HepG2 (cell line): ENCODE measurements around the gene CHD2. TPM values are rescaled to one million over a fixed set of nuclear protein-coding genes. Genes with fewer than 3 reads are reported as not detected.

ENCODE experiments used
- CREM ChIP-seq, 2 experiments: sonication (generic) in 1 of 2; formaldehyde crosslinking in 1 of 2; IDR thresholded peaks; 2 replicates each; pipeline versions ENCODE4 v1.4.0 to v1.6.1; 2016 to 2020; ENCODE audit warnings: antibody characterized with exemption in 1 of 2, mild to moderate bottlenecking in 1 of 2, missing genetic modification reagents in 1 of 2
- DMAP1 ChIP-seq: IDR thresholded peaks from 2 replicates; pipeline ENCODE4 v1.6.1; 2016
- EEA1 ChIP-seq: sonication (generic); formaldehyde crosslinking; IDR thresholded peaks from 2 replicates; pipeline ENCODE4 v1.5.1; 2020; ENCODE audit warnings: mild to moderate bottlenecking, missing genetic modification reagents, borderline replicate concordance
- FOSL2 ChIP-seq: sonication (generic); formaldehyde crosslinking; IDR thresholded peaks from 2 replicates; pipeline ENCODE4 v1.4.0; 2020; ENCODE audit warnings: missing genetic modification reagents
- GABPA ChIP-seq, 2 experiments: IDR thresholded peaks; 2 replicates each; pipeline ENCODE4 v1.6.1; 2011 to 2016; ENCODE audit warnings: low read depth in 2 of 2, low read length in 1 of 2, missing biosample characterization in 1 of 2, missing genetic modification characterization in 1 of 2
- HNF4A ChIP-seq: sonication (generic); formaldehyde crosslinking; IDR thresholded peaks from 2 replicates; pipeline ENCODE4 v1.4.0; 2020; ENCODE audit warnings: missing genetic modification reagents
- HOXD1 ChIP-seq: sonication (generic); formaldehyde crosslinking; IDR thresholded peaks from 2 replicates; pipeline ENCODE4 v1.5.0; 2020; ENCODE audit warnings: missing genetic modification reagents
- KDM5A ChIP-seq: fragments of 200-600 bp; sonication (generic); IDR thresholded peaks from 2 replicates; pipeline ENCODE4 v1.7.0; 2018; ENCODE audit warnings: antibody characterized with exemption, mild to moderate bottlenecking, low read length, borderline replicate concordance
- NONO ChIP-seq, 2 experiments: fragments of 450-650 bp in 1 of 2; sonication (generic) in 1 of 2; formaldehyde crosslinking in 1 of 2; IDR thresholded peaks in 1 of 2; conservative IDR thresholded peaks in 1 of 2; 2 replicates each; pipeline versions ENCODE4 v1.6.1 to v1.8.0; 2017 to 2022; ENCODE audit warnings: mild to moderate bottlenecking in 1 of 2, missing genetic modification reagents in 1 of 2, moderate library complexity in 1 of 2
- ONECUT2 ChIP-seq: sonication (generic); formaldehyde crosslinking; IDR thresholded peaks from 2 replicates; pipeline ENCODE4 v1.4.0; 2020; ENCODE audit warnings: missing genetic modification reagents
- PHF21A ChIP-seq: sonication (generic); formaldehyde crosslinking; IDR thresholded peaks from 2 replicates; pipeline ENCODE4 v1.5.0; 2020; ENCODE audit warnings: mild to moderate bottlenecking, missing genetic modification reagents
- POLR2G ChIP-seq: fragments of 200-400 bp; formaldehyde crosslinking; IDR thresholded peaks from 2 replicates; pipeline ENCODE4 v1.6.1; 2018; ENCODE audit warnings: mild to moderate bottlenecking, low read depth, low read length, moderate library complexity
- PRDM15 ChIP-seq: sonication (generic); formaldehyde crosslinking; IDR thresholded peaks from 2 replicates; pipeline ENCODE4 v1.4.0; 2020; ENCODE audit warnings: missing genetic modification reagents
- REPIN1 ChIP-seq: sonication (generic); formaldehyde crosslinking; IDR thresholded peaks from 2 replicates; pipeline ENCODE4 v1.8.0; 2022; ENCODE audit warnings: missing genetic modification reagents, low read depth, mild to moderate bottlenecking, borderline replicate concordance
- SKI ChIP-seq: fragments of 450-650 bp; IDR thresholded peaks from one replicate; pipeline ENCODE4 v1.6.1; 2018; ENCODE audit warnings: mild to moderate bottlenecking; ENCODE audit not compliant: partially characterized antibody
- TARDBP ChIP-seq: sonication (generic); formaldehyde crosslinking; IDR thresholded peaks from 2 replicates; pipeline ENCODE4 v1.8.0; 2022; ENCODE audit warnings: mild to moderate bottlenecking, missing genetic modification reagents
- TOPORS ChIP-seq: sonication (generic); formaldehyde crosslinking; IDR thresholded peaks from 2 replicates; pipeline ENCODE4 v1.8.0; 2023; ENCODE audit warnings: mild to moderate bottlenecking, missing genetic modification reagents
- ZNF136 ChIP-seq: sonication (generic); formaldehyde crosslinking; IDR thresholded peaks from 2 replicates; pipeline ENCODE4 v1.8.1; 2022; ENCODE audit warnings: low read depth, mild to moderate bottlenecking, moderate library complexity, missing genetic modification reagents
- ZNF17 ChIP-seq: sonication (generic); formaldehyde crosslinking; IDR thresholded peaks from 2 replicates; pipeline ENCODE4 v1.5.0; 2020; ENCODE audit warnings: mild to moderate bottlenecking, missing genetic modification reagents
- ZNF749 ChIP-seq: sonication (generic); formaldehyde crosslinking; IDR thresholded peaks from 2 replicates; pipeline ENCODE4 v1.8.0; 2022; ENCODE audit warnings: mild to moderate bottlenecking, missing genetic modification reagents, moderate library complexity, borderline replicate concordance
- ZNF777 ChIP-seq: sonication (generic); formaldehyde crosslinking; IDR thresholded peaks from 2 replicates; pipeline ENCODE4 v1.4.0; 2020; ENCODE audit warnings: missing genetic modification reagents
- polyA plus RNA-seq, 8 experiments: library from polyadenylated mRNA; depleted of rRNA in 3 of 8; stranded (reverse) in 7 of 8; unstranded in 1 of 8; fragments of >200 nt; fragmentation: Illumina TruSeq in 4 of 8; extraction: Trizol in 4 of 8; gene quantifications; 2 replicates each; pipeline versions ENCODE4 v1.2.1 to v1.2.3, GENCODE V29; 2011 to 2016; ENCODE audit warnings: low read depth in 4 of 8, missing spikeins in 1 of 8, mixed read lengths in 1 of 8; ENCODE audit not compliant: insufficient read depth in 1 of 8
- total RNA-seq, 5 experiments: library from RNA; depleted of rRNA; stranded (reverse); fragments of >200 nt; fragmentation: Illumina TruSeq; extraction: Trizol; gene quantifications; 2 replicates each; pipeline ENCODE4 v1.2.3, GENCODE V29; 2016; ENCODE audit warnings: low read depth in 1 of 5
- TF ChIP-seq, protein P1 (sequence below): sonication (generic); formaldehyde crosslinking; IDR thresholded peaks from 2 replicates; pipeline ENCODE4 v1.4.0; 2020; ENCODE audit warnings: mild to moderate bottlenecking, missing genetic modification reagents
- TF ChIP-seq, protein P2 (sequence below): sonication (generic); formaldehyde crosslinking; IDR thresholded peaks from 2 replicates; pipeline ENCODE4 v1.4.0; 2020; ENCODE audit warnings: missing genetic modification reagents, mild to moderate bottlenecking, borderline replicate concordance

The CHD2 gene
- total and polyA plus RNA-seq, 2 of the 13 experiments (the other 11 are each of a cell fraction or from before 2014, with no cell fraction given) = 54.0 to 54.1 TPM

- peak; percentile 49; the same call in 1 of the 2 replicates for TF ChIP-seq REPIN1 (CRISPR knock-in tag)
- no peak for TF ChIP-seq EEA1 (CRISPR knock-in tag)
- TF ChIP-seq TOPORS (CRISPR knock-in tag) = peak; percentile 68; the same call in 1 of the 2 replicates
- peak; percentile 48 for TF ChIP-seq FOSL2
- no peak for TF ChIP-seq ZNF777 (CRISPR knock-in tag)
- no peak; the same call in 1 of the 2 replicates for TF ChIP-seq ZNF136 (CRISPR knock-in tag)
- 0 out of 2 replicates have a peak, but pooled peaks have one; percentile 22 for TF ChIP-seq PRDM15 (CRISPR knock-in tag)
- TF ChIP-seq, protein P1, sequence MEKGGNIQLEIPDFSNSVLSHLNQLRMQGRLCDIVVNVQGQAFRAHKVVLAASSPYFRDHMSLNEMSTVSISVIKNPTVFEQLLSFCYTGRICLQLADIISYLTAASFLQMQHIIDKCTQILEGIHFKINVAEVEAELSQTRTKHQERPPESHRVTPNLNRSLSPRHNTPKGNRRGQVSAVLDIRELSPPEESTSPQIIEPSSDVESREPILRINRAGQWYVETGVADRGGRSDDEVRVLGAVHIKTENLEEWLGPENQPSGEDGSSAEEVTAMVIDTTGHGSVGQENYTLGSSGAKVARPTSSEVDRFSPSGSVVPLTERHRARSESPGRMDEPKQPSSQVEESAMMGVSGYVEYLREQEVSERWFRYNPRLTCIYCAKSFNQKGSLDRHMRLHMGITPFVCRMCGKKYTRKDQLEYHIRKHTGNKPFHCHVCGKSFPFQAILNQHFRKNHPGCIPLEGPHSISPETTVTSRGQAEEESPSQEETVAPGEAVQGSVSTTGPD = no peak
- TF ChIP-seq KDM5A = peak; percentile 51; the same call in 1 of the 2 replicates
- no peak for TF ChIP-seq NONO (IDR thresholded peaks at IDR 0.05)
- 0 out of 2 replicates have a peak, but pooled peaks have one; percentile 47 for TF ChIP-seq NONO (CRISPR knock-in tag; conservative IDR thresholded peaks at IDR 0.05)
- TF ChIP-seq ZNF17 (CRISPR knock-in tag) = no peak
- TF ChIP-seq, protein P2, sequence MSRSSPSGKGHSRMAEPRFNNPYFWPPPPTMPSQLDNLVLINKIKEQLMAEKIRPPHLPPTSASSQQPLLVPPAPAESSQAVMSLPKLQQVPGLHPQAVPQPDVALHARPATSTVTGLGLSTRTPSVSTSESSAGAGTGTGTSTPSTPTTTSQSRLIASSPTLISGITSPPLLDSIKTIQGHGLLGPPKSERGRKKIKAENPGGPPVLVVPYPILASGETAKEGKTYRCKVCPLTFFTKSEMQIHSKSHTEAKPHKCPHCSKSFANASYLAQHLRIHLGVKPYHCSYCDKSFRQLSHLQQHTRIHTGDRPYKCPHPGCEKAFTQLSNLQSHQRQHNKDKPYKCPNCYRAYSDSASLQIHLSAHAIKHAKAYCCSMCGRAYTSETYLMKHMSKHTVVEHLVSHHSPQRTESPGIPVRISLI (CRISPR knock-in tag) = peak; percentile 13; the same call in 1 of the 2 replicates
- TF ChIP-seq HNF4A (CRISPR knock-in tag) = peak; percentile 78
- peak; percentile 85 for TF ChIP-seq DMAP1
- no peak for TF ChIP-seq SKI
- no peak for TF ChIP-seq ONECUT2 (CRISPR knock-in tag)
- no peak for TF ChIP-seq GABPA (IDR thresholded peaks at IDR 0.05; ENCODE audit: low read depth, low read length)
- TF ChIP-seq GABPA (CRISPR knock-in tag; IDR thresholded peaks at IDR 0.05; ENCODE audit: low read depth) = peak; percentile 54
- TF ChIP-seq PHF21A (CRISPR knock-in tag) = peak; percentile 74
- peak; percentile 31; the same call in 1 of the 2 replicates for TF ChIP-seq CREM (IDR thresholded peaks at IDR 0.05)
- no peak for TF ChIP-seq CREM (CRISPR knock-in tag; IDR thresholded peaks at IDR 0.05)
- no peak for TF ChIP-seq ZNF749 (CRISPR knock-in tag)
- no peak for TF ChIP-seq HOXD1 (CRISPR knock-in tag)
- peak; percentile 48; the same call in 1 of the 2 replicates for TF ChIP-seq POLR2G
- TF ChIP-seq TARDBP = peak; percentile 64; the same call in 1 of the 2 replicates
Measured at GRCh38 chr15:92917598-92918407, 17.7 kb downstream of the CHD2 start (continued).
